Stimulated activated CD8-positive, alpha-beta memory T cell treated with anti-CD3 and anti-CD28 coated beads, Interleukin-15, amount 100 ng/mL, for 48 hours (primary cell): ENCODE results near the gene GAL3ST1.
A peak's percentile ranks its signal among the peaks of the same experiment; 100 is the strongest.
"Not testable (repeated sequence)": the region's sequence is repeated elsewhere in the genome, so short reads cannot be mapped to it uniquely, and the experiment has no call there.

Experiments used
- DNase-seq, 2 donors: peaks; one replicate each; pipeline ENCODE4 v3.0.0-alpha.2; 2020; ENCODE audit warnings: low read depth in 2 of 2

GAL3ST1 gene, protein sequence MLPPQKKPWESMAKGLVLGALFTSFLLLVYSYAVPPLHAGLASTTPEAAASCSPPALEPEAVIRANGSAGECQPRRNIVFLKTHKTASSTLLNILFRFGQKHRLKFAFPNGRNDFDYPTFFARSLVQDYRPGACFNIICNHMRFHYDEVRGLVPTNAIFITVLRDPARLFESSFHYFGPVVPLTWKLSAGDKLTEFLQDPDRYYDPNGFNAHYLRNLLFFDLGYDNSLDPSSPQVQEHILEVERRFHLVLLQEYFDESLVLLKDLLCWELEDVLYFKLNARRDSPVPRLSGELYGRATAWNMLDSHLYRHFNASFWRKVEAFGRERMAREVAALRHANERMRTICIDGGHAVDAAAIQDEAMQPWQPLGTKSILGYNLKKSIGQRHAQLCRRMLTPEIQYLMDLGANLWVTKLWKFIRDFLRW

GRCh38 chr22:30574095-30574981, at the start of gene GAL3ST1:
Gene GAL3ST1 (minus strand): TSS chr22:30574665. CDS start chr22:30557392, 17,273 bp downstream.
- DNase-seq, result no peak

DNA sequence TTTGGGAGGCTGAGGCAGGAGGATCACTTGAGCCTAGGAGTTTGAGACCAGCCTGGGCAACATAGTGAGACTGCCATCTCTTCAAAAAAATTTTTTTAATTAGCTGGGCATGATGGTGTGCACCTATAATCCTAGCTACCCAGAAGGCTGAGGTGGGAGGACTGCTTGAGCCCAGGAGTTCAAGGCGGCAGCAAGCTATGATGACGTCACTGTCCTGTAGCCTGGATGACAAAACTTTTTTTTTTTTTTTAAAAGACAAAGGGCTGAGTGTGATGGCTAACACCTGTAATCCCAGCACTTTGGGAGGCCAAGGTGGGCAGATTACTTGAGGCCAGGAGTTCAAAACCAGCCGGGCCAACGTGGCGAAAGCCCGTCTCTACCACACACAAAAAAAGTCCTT, 45.4 kb upstream of the GAL3ST1 start:
- not testable (repeated sequence) for DNase-seq

DNA sequence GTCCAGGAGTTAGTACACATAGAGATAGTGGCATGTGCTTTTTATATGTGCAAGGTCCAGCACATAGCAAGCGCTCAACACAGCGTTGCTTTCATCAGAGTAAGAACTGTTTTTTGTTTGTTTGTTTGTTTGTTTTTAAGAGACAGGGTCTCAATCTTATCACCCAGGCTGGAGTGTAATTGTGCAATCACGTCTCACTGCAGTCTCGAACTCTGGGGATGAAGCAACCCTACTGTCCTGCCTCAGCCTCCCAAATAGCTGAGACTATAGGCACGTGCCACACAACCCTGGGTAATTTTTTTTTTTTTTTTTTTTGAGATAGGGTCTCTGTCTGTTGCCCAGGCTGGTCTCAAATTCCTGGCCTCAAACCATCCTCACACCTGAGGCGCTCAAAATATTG, 43.4 kb upstream of the GAL3ST1 start:
- no peak for DNase-seq

DNA sequence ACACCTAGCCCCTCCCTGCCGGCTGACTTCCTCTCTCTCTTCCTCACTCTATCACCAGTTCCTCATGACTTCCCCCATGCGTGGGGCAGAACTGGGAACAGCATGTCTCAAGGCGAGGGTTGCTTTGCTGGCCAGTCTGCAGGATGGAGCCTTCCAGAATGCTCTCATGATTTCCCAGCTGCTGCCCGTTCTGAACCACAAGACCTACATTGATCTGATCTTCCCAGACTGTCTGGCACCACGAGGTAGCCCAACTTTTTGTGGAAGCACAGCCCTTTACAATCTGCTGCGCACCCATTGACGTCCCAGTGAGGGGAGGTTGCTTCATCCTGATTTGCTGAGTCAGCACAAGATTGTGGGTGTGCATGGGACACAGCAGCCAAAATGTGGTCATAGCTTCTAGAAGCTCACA, 41.1 kb upstream of the GAL3ST1 start:
- DNase-seq, result no peak

DNA sequence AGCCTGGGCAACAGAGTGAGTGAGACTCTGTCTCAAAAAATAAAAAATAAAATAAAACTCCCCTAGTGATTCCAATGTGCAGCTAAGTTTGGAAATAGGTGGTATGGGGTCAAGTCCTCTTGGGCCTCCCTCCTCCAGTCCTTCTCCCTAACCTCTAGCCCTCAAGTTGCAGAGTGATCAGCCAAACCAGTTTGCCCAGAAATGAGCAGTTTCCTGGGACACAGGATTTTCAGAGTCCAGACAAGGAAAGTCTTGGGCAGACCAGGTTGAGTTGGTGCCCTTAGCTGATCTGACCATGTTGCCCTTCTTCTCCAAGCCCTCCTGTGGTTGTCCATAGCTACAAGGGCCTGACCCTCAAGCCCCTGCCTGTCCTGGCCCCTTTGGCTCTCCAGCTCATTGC, 40.4 kb upstream of the GAL3ST1 start:
- no peak for DNase-seq

DNA sequence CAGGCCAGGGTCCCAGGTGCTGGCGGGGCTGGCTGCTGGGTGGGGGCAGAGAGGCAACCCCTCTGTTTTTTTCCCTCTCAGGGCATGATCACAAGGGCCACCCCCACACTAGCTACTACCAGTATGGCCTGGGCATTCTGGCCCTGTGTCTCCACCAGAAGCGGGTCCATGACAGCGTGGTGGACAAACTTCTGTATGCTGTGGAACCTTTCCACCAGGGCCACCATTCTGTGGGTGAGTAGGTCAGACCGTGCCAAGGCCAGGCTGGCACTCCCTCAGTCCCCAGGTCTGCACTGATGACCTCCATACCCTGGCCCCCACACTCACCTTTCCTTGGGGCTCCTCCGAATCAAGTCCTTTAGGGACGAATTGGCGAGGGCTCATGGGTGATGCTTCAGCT, 39.8 kb upstream of the GAL3ST1 start:
- no peak for DNase-seq

GRCh38 chr22:30612789-30613188, 38.3 kb upstream of the GAL3ST1 start:
- DNase-seq, result no peak

- no peak for DNase-seq
These were observed 36.7 kb upstream of the GAL3ST1 start for GRCh38 chr22:30611197-30611596.

DNA sequence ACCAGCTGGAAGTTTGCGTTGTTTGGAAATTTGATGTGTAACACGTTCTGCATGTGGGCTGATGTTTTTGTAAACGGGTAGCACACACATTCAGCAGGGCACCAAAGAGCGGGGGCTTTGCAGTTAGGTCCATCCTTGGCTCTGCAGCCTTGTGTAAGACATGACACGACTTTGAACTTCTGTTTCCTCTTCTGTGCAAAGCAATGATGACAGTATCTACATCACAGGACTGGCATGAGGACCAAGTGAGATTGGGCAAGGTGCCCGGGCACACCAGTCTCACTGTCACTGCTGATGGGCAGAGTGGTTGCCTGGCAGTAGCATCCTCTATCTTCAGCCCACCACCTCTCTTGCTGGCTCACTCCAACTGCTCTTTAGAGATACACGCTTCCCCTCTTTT, 35.8 kb upstream of the GAL3ST1 start:
- DNase-seq, result no peak

DNA sequence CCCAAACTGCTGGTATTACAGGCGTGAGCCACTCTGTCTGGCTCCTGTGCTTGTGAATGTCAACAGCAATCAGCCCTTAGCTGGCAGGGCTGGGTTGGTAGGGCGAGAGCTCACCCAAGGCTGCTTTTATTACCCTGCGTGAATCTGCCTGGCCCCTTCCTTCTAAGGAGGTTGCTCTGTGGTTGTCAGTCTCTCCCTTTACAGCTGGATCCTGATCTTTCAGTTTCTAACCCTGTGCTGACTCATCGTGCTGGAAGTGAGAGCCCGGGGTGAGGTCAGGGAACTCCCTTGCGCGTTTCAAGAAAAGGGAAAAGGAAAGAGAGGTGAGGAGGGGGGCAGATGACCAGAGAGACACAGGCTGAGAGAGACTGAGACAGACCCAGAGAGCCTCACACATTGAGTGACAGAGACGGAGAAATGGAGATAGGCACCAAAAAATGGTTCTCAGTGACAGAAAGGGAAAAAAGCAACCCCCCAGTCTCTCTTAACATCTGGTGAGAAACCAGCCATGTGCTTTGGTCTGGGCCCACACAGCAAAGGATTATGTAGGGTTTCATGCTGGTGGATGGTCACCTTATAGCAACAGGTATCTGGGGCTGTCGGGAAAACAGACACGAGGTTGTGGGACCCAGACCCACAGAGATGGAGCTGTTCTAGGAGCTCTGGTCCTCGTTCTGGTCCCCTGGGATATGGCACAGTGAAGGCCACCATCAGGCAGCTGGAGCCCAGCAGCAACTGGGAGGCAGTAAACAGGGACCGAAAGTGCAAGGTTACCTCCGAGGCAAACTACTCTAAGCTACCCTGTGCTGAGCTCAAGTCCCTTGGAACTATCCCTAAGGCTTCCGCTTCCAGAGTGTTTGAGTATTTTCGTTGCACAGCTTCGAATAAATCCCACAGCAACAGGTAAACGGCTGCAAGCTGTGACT, 35.1 kb upstream of the GAL3ST1 start:
- no peak for DNase-seq

DNA sequence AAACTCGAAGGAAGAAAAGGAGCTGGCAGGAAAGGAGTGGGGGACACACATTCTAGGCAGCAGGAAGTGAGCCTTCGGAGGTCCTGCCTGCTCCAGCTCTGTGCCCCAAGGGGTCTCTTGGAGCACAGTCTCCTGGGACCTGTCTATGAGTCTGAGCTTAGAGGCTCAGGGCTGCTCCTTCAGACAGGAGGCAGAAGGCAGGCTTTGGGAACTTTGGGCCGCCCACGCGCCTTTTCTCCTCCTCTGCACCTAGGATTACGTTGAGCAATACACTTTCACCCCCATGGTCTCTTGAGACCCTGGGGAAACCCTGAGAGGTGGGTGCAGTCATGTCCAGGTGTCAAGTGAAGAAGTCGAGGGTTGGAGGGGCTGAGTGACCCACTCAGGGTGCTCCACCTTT, 33.5 kb upstream of the GAL3ST1 start:
- DNase-seq, result no peak

- no peak for DNase-seq
These were observed 33.0 kb upstream of the GAL3ST1 start for GRCh38 chr22:30607300-30607930.

GRCh38 chr22:30606455-30607299, 32.2 kb upstream of the GAL3ST1 start, which contains the start of gene TCN2:
Gene TCN2 (plus strand): TSS chr22:30607174. CDS start chr22:30607332, 158 bp downstream.
- peak in 1 of 2 donors; percentile 23 for DNase-seq

GRCh38 chr22:30605449-30606110, 31.1 kb upstream of the GAL3ST1 start:
- no peak for DNase-seq

GRCh38 chr22:30604723-30605122, 30.3 kb upstream of the GAL3ST1 start:
- DNase-seq, result no peak

- no peak for DNase-seq
These were observed 29.3 kb upstream of the GAL3ST1 start for GRCh38 chr22:30603801-30604200.

DNA sequence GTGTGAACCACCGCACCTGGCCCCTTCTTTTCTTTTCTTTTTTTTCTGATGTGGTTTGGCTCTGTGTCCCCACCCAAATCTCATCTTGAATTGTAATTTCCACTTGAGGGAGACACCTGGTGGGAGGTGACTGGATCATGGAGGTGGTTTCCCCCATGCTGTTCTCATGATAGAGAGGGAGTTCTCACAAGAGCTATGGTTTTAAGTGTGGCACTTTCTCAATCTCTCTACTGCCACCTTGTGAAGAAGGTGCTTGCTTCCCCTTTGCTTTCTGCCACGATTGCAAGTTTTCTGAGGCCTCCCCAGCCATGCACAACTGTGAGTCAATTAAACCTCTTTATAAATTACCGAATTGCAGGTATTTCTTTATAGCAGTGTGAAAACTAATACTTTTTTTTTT, 27.6 kb upstream of the GAL3ST1 start:
- no peak for DNase-seq

DNA sequence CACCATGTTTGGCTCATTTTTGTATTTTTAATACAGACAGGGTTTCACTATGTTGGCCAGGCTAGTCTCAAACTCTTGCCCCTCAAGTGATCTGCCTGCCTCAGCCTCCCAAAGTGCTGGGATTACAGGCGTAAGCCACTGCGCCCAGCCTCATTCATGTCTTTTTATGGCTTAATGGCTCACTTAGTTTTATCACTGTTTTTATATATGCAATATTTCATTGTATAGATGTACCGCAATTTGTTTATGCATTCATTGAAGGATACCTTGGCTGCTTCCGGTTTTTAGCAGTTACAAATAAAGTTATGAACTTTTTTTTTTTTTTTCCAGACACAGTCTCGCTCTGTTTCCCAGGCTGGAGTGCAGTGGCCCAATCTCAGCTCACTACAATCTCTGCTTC, 27.0 kb upstream of the GAL3ST1 start:
- no peak for DNase-seq

DNA sequence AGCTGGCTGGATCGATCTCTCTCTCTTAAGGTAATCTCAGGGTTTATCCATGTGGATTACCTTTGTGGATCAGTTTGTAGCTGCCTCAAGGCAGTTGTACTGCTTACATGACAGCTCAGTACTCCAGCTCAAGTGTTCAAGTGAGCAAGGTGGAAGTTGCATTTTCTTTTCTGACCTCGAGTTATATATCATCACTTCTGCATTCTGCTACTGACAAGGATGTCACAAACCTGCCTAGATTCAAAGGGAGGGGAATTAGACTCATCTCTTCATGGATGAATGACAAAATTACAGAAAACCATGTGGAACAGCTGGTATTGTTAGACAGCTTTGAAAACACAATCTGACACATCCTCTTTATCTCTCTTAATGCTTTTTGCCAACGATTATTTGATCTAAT, 26.5 kb upstream of the GAL3ST1 start:
- DNase-seq, result no peak

DNA sequence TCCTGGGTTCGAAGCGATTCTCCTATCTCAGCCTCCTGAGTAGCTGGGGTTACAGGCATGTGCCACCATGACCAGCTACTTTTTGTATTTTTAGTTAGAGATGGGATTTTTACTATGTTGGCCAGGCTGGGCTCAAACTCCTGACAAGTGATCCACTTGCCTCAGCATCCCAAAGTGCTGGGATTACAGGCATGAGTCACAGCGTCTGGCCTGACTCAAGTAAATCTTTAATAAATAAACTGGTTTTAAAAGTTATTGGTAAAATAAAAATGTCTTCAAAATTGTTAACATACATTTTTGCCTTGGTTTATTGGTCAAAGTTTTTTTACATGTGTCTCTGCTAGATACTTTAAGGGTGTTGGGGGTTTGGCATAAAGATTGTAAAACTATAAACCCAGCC, 24.5 kb upstream of the GAL3ST1 start:
- no peak for DNase-seq
